ENCODE measurements around the gene KCTD2. TPM values are rescaled to one million over a fixed set of nuclear protein-coding genes. Genes with fewer than 3 reads are reported as not detected.

The KCTD2 gene
- total and polyA plus RNA-seq, 9 of the 15 experiments (the other 6 are each of a cell fraction or from before 2014, with no cell fraction given) = 1.7 to 32.9 (median 15.8) TPM

GRCh38 chr17:75012346-75013091 lies 34.5 kb upstream of the KCTD2 start, which contains the start of gene MRPL58 (continued):
- TF ChIP-seq RREB1 (CRISPR knock-in tag; IDR thresholded peaks at IDR 0.05) (peak; percentile 94; the same call in 1 of the 2 replicates), OTX1 (CRISPR knock-in tag; IDR thresholded peaks at IDR 0.05) (0 out of 2 replicates have a peak, but pooled peaks have one; percentile 52), ZBED1 (IDR thresholded peaks at IDR 0.05) (peak; percentile 35; the same call in 1 of the 2 replicates), RBM34 (IDR thresholded peaks at IDR 0.05; ENCODE audit: borderline replicate concordance, insufficient read depth, low read length) (no peak), SMARCA5 (IDR thresholded peaks at IDR 0.05) (no peak), GTF3C2 (IDR thresholded peaks at IDR 0.05; ENCODE audit: borderline replicate concordance, extremely low read depth, insufficient read length) (no peak), ZFP36 (IDR thresholded peaks at IDR 0.05; ENCODE audit: low read depth, low read length, partially characterized antibody) (no peak), RERE (CRISPR knock-in tag; IDR thresholded peaks at IDR 0.05; ENCODE audit: borderline replicate concordance) (no peak), CCNT2 (IDR thresholded peaks at IDR 0.05; ENCODE audit: borderline replicate concordance, extremely low read depth, insufficient read length, low read depth, low read length) (peak; percentile 58), PPARD (CRISPR knock-in tag; IDR thresholded peaks at IDR 0.05) (no peak), MECOM (CRISPR knock-in tag; IDR thresholded peaks at IDR 0.05) (no peak)
